ENCODE measurements around the gene NUP42. TPM values are rescaled to one million over a fixed set of nuclear protein-coding genes. Genes with fewer than 3 reads are reported as not detected.
"Not testable (repeated sequence)": the region's sequence is repeated elsewhere in the genome, so short reads cannot be mapped to it uniquely, and the experiment has no call there.

NUP42 gene
- polyA plus RNA-seq, 1 donor, result 39.0 TPM

DNA sequence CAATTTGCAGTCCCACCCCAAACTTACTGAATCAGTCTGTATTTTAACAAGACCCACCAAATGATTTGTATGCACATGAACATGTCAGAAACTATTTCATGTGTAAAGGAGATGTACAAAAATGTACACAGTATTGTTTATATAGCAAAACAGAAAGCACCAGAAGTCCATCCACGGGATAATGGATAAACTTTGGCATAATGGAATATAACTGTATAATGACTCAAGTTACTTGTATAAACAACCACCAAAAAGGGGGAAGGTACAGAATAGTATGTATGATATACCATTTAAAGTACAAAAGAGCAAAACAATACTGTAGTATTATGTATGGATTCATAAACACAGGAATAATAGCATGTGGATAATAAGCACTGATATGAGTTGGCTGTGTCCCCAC lies 22.4 kb downstream of the NUP42 start:
- DNase-seq (ENCODE audit: low read depth), result no peak

DNA sequence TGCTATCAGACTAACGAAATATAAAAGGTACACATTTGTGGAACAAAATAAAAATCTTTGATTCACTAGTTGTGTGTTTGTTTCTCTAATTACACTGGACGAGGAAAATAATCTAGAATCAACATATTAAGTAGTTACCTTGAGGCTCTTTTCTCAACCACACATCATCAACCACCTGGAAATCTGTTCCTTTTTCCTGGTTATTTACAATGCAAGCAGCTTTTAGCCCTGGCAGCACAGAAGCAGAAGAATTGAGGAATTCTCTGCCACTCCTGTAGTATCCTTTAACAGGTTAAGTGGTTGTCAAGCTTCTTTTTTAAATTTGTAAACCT lies 23.7 kb downstream of the NUP42 start:
- no peak for DNase-seq (ENCODE audit: low read depth)

DNA sequence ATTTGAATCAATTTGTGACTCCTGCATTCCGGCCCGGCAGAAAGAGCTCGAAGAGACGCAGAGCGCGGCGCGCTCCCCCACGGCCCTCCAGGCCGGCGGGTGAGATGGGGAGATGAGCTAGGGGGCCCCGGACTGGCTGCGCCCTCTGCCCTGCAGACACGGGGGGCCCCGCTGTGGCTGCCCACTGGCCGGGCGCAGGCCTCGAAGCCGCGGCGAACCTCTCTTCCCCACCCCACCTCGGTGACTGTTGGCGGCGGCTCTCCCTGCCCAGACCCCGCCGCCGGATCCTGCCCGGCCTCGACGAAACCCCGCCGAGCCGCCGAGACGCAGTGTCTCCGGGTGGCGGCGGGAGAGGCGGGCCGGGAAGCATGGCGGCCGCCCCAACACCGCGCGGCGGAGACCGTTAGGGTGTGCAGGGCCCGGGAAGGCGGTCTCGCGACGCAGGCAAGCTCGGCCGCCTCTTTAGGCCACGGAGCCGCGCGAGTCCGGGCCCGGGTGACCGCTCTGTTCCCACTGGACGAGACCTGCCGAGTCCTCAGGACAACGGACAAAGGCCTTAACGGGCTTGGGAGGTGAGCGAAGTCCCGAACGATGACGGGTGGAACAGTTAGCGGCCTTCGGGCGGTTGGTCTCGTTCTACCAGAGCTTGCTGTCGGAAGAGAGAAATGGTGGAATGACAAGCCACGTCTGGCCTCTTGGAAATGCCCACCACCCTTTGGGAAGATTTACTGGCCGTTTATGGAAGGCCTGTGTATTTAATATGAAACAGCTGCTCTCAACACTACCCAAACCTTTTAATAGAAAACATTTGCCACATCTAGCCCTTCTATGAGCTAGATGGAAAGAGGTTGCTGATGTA lies 24.3 kb downstream of the NUP42 start:
- no peak for DNase-seq (ENCODE audit: low read depth)

- no peak for DNase-seq (ENCODE audit: low read depth)
Observed at GRCh38 chr7:23207021-23207420, 25.2 kb downstream of the NUP42 start.

GRCh38 chr7:23207884-23208283 lies 26.0 kb downstream of the NUP42 start:
- DNase-seq (ENCODE audit: low read depth), result no peak

- no peak for DNase-seq (ENCODE audit: low read depth)
Observed at GRCh38 chr7:23208316-23208715, 26.5 kb downstream of the NUP42 start.

DNA sequence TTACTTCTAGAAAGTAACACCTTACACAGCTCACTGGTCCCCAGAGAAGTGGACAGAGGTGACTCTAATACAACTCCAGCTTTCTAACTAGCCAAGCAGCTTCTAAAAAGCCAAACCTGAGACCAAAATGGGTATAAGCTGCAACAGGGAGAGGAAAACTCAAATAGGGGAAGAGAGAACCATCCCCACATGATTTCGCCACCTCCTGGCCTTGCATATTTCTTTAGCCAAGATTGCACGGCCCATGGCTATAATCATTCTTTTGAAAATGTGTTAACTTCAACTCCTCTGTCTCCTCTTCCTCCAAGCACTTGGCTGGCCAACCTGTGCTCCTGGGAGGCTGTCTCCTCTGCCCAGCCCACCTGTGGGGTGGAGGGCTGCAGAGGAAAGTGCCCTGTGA lies 28.7 kb downstream of the NUP42 start:
- no peak for DNase-seq (ENCODE audit: low read depth)

GRCh38 chr7:23211589-23211988 lies 29.7 kb downstream of the NUP42 start:
- DNase-seq (ENCODE audit: low read depth), result no peak

DNA sequence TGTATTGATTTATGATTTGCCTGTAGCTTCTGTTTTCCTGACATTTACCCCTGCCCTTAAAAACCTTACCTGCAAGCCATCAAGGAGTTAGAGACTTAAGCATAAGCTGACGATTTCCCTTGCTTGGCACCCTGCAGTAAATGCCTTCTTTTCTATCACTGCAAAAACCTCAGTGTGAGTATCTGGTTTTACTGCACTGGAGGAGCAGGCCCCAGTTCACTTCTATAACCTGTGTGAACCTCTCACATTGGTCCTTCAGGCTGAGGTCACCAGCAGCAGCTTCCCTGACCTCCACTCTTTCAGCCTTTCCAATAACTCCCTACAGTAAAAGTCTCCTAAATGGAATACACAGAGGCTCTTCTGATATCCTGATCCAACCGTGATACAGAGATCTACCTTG lies 30.5 kb downstream of the NUP42 start:
- no peak for DNase-seq (ENCODE audit: low read depth)

- no peak for DNase-seq (ENCODE audit: low read depth)
Observed at GRCh38 chr7:23212841-23213240, 31.0 kb downstream of the NUP42 start.

GRCh38 chr7:23213755-23214154 lies 31.9 kb downstream of the NUP42 start:
- no peak for DNase-seq (ENCODE audit: low read depth)

DNA sequence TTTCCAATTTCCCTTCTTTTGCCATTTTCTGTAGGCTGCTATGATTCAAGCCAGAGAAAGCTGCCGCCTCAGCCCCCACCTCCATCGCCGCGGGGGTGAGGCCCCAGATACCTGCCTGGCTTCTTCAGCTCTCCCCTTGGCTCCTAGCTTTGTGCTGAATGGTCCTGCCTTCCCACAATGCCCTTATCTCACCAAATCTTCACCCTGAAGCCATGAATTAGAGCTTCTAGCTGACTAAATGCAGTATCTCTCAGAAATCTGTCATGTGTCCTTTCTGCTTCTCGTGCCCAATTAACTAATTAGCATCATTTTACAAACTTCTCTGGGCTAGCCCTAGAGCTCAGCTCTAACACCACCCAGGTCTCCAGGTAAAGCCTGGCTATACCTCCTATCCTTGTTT lies 32.6 kb downstream of the NUP42 start:
- no peak for DNase-seq (ENCODE audit: low read depth)

DNA sequence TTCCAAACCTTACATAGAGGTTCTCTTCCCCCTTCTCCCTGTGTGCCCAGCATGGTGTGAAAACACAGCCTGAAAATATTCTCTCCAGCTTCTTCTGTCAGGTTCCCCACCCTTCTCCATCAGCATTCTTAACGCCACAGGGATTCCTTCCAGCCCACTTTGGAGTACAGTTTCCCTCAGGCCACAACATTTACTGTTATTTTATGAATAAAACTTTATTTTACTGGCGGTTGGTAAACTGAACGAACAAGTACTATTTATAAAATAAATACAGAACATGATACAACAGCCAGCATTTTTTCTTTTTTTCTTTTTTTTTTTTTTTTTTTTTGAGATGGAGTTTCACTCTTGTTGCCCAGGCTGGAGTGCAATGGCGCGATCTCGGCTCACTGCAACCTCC lies 33.1 kb downstream of the NUP42 start:
- no peak for DNase-seq (ENCODE audit: low read depth)

DNA sequence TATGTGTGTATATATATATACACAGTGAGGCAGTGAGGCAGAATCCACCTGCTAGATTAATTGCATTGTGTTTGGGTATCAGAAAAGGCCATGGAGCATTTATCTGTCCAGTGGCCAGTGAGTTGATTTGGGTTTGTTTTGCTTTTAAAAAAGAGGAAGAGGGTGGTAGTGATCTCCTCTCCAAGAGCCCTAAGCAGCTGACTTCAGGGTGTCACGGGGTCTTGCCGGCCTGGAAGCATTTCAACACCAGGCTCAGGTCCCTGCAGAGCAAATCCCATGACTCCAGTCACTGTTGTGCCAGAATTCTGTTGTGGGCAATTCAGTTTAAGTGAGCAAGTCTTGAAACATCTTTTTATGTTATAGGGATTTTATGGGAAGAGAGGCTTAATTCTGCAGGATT lies 34.2 kb downstream of the NUP42 start:
- no peak for DNase-seq (ENCODE audit: low read depth)

GRCh38 chr7:23218196-23218595 lies 36.3 kb downstream of the NUP42 start:
- no peak for DNase-seq (ENCODE audit: low read depth)

GRCh38 chr7:23220690-23221305 lies 39.0 kb downstream of the NUP42 start:
- DNase-seq (ENCODE audit: low read depth), result no peak

GRCh38 chr7:23222439-23223030 lies 40.7 kb downstream of the NUP42 start:
- DNase-seq (ENCODE audit: low read depth), result no peak

DNA sequence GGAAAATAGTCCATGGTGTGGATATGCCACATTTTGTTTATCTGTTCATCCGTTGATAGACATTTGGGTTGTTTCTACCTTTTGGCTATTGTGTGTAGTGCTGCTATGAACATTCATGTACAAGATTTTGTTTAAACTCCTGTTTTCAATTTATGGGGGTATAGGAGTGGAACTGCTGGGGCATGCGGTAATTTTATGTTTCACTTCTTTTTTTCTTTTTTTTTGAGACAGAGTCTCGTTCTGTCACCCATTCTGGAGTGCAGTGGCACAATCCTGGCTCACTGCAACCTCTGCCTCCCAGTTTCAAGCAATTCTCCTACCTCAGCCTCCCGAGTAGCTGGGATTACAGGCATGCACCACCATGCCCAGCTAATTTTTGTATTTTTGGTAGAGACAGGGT lies 42.5 kb downstream of the NUP42 start:
- not testable (repeated sequence) for DNase-seq (ENCODE audit: low read depth)

DNA sequence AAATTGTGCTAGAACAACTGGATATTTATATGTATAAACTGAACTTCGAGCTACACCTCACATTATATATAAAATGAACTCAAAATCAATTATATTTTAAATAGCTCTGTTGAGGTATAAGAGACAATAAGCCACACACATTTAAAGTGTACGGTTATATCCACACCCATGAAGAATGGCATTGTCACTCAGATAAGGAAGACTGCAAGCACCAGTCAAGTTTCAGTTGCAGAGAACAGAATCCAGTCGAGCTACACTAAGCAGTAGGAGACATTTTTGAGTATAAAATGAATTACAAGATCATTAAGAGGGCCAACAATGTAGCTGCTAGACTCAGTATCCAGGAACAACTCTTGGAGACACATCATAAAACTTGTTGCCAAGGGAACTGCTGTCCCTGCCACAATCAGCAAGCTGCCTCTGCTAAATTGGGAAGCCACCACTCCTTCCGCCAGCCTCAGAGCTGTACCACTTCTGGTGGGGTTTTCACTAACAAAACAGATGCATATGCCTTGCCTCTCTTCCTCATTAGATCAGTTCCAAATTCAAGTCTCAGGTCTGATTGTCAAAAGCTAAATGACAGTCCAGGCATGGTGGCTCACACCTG lies 45.1 kb downstream of the NUP42 start:
- no peak for DNase-seq (ENCODE audit: low read depth)

DNA sequence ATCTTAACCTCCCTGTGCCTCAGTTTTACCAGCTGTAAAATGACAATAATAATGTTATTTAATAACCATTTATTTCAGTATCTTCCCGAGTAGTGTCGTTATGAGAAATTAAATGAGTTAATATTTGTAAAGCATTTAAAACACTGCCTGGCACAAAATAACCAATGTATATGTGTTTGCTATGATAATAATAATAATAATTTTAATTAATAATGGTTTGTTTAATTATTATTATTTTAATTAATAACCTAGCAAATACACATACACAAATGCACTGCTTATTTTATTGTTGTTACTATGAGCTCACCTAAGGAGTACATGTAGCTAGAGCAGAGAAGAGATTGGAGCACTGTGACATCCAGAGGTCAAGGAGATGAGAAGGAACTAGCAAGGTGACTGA lies 46.6 kb downstream of the NUP42 start:
- DNase-seq (ENCODE audit: low read depth), result no peak

DNA sequence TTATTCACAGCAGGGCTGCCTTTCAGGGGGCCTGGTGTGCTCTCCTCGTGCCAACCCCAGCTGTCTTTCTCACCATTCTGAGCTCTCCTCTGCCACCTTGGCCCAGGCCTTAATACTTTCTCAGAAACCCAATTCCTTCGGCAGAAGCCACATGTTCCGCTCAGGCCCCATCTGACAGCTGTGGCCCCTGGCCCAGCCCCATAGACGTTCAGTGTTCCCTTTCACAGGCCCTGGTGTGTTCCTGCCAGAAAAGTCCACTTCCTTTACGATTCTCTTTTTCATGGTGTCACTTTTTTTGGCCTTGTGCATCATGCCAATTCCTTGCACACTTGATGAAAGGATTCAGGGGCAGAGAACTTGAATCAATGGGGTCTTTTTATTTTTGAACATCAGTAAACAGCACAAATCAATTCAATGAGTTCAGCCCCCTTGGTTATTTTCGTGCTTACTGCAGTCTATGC lies 48.8 kb downstream of the NUP42 start:
- DNase-seq (ENCODE audit: low read depth), result no peak

GRCh38 chr7:23232966-23233365 lies 51.1 kb downstream of the NUP42 start:
- no peak for DNase-seq (ENCODE audit: low read depth)
